Uterus (tissue), 4 donors: ENCODE results near the gene CERS6. TPM values are rescaled to one million over a fixed set of nuclear protein-coding genes. Genes with fewer than 3 reads are reported as not detected.

Source experiments
- DNase-seq, 2 donors: peaks; one replicate each; pipeline ENCODE4 v3.0.0-alpha.2; 2019 to 2020
- H3K27ac ChIP-seq, 2 donors: fragments of 200-600 bp; sonication (generic); 1 replicate in 1 of 2; 2 replicates in 1 of 2; pipeline ENCODE4 v1.5.1; 2016 to 2018
- H3K27me3 ChIP-seq, 2 donors: fragments of 200-600 bp; sonication (generic); one replicate each; pipeline ENCODE4 v1.5.1; 2018 to 2019; ENCODE audit warnings: control low read depth in 1 of 2
- H3K36me3 ChIP-seq, 2 donors: fragments of 200-600 bp; sonication (generic); one replicate each; pipeline ENCODE4 v1.5.1; 2019; ENCODE audit warnings: control low read depth in 1 of 2
- H3K4me1 ChIP-seq, 2 donors: fragments of 200-600 bp; sonication (generic); one replicate each; pipeline ENCODE4 v1.5.1; 2018 to 2019; ENCODE audit warnings: control low read depth in 1 of 2
- H3K4me3 ChIP-seq, 2 donors: fragments of 200-600 bp; sonication (generic); 1 replicate in 1 of 2; 2 replicates in 1 of 2; pipeline ENCODE4 v1.5.1; 2018 to 2019; ENCODE audit warnings: mild to moderate bottlenecking in 1 of 2
- H3K9me3 ChIP-seq, 2 donors: fragments of 200-600 bp; sonication (generic); one replicate each; pipeline ENCODE4 v1.5.1; 2019; ENCODE audit warnings: control low read depth in 1 of 2
- CTCF ChIP-seq, 4 experiments: fragments of 200-600 bp in 2 of 4; fragments of 450-650 bp in 2 of 4; sonication (generic) in 2 of 4; IDR thresholded peaks; one replicate each; pipeline ENCODE4 v1.5.1; 2016 to 2019; ENCODE audit warnings: antibody characterized with exemption in 4 of 4, mild to moderate bottlenecking in 2 of 4, moderate library complexity in 1 of 4
- POLR2A ChIP-seq, 2 donors: fragments of 450-650 bp; IDR thresholded peaks; one replicate each; pipeline ENCODE4 v1.6.1; 2016; ENCODE audit warnings: antibody characterized with exemption in 2 of 2, mild to moderate bottlenecking in 1 of 2, moderate library complexity in 1 of 2
- intact Hi-C: fragments of 100-400 bp; cut with DNase I; formaldehyde crosslinking; loops from one replicate; pipeline ENCODE4 v1.15.1; 2023; ENCODE audit warnings: low total_unique reads
- total RNA-seq, 4 donors: library from RNA; depleted of rRNA in 3 of 4; stranded (reverse); fragments of >200 nt in 3 of 4; gene quantifications; one replicate each; pipeline versions ENCODE4 v1.1.0 to v1.2.4, GENCODE V29; 2014 to 2023
- donor health status: DM: yes; HTN: yes; CAD: no.

The CERS6 gene
- total RNA-seq, 4 donors from 2014 or later, result 20.0 to 47.2 (median 26.6) TPM

GRCh38 chr2:168602379-168602778, 146.3 kb downstream of the CERS6 start:
- H3K4me1 ChIP-seq, result no peaks in the 10 kb centered on the region
- H3K27me3 ChIP-seq, result no peaks in the 10 kb centered on the region
- no peak overlapping the region for H3K4me3 ChIP-seq
- DNase-seq, result no peak
- H3K36me3 ChIP-seq, result no peaks in the 10 kb centered on the region
- no peak overlapping the region for H3K27ac ChIP-seq
- peaks cover 0 to 8% of the 10 kb centered on the region in 2 donors for H3K9me3 ChIP-seq
- intact Hi-C loops, result no loop called here
- TF ChIP-seq POLR2A (IDR thresholded peaks at IDR 0.05), result no peak
- TF ChIP-seq CTCF (IDR thresholded peaks at IDR 0.05), result no peak

GRCh38 chr2:168602846-168603401, 146.9 kb downstream of the CERS6 start:
- H3K4me1 ChIP-seq, result no peaks in the 10 kb centered on the region
- H3K4me3 ChIP-seq, result no peak overlapping the region
- intact Hi-C loops, result no loop called here
- H3K9me3 ChIP-seq, result peaks cover 0 to 8% of the 10 kb centered on the region in 2 donors
- TF ChIP-seq POLR2A (IDR thresholded peaks at IDR 0.05), result no peak
- TF ChIP-seq CTCF (IDR thresholded peaks at IDR 0.05), result no peak
- no peaks in the 10 kb centered on the region for H3K36me3 ChIP-seq
- H3K27ac ChIP-seq, result no peak overlapping the region
- DNase-seq, result no peak
- no peaks in the 10 kb centered on the region for H3K27me3 ChIP-seq

- Histone ChIP-seq H3K36me3 (no peaks in the 10 kb centered on the region), H3K27ac (no peak overlapping the region), H3K27me3 (no peaks in the 10 kb centered on the region), H3K4me3 (no peak overlapping the region), H3K9me3 (peaks cover 0 to 8% of the 10 kb centered on the region in 2 donors), H3K4me1 (no peaks in the 10 kb centered on the region)
- TF ChIP-seq CTCF (IDR thresholded peaks at IDR 0.05), result no peak
- no peak for TF ChIP-seq POLR2A (IDR thresholded peaks at IDR 0.05)
- intact Hi-C loops, result no loop called here
- no peak for DNase-seq
Observed at GRCh38 chr2:168603439-168603961, 147.4 kb downstream of the CERS6 start.

GRCh38 chr2:168604252-168604651, 148.2 kb downstream of the CERS6 start:
- no peaks in the 10 kb centered on the region for H3K36me3 ChIP-seq

More at GRCh38 chr2:168604252-168604651, 148.2 kb downstream of the CERS6 start:
- Histone ChIP-seq H3K27ac (no peak overlapping the region), H3K27me3 (no peaks in the 10 kb centered on the region), H3K4me1 (no peaks in the 10 kb centered on the region), H3K9me3 (peaks cover 0 to 8% of the 10 kb centered on the region in 2 donors), H3K4me3 (no peak overlapping the region)
- no peak for DNase-seq
- TF ChIP-seq POLR2A (IDR thresholded peaks at IDR 0.05) (no peak), CTCF (IDR thresholded peaks at IDR 0.05) (no peak)
- intact Hi-C loops, result no loop called here
